ENCODE data around the gene ESPN.
"Not testable (repeated sequence)": the region's sequence is repeated elsewhere in the genome, so short reads cannot be mapped to it uniquely, and the experiment has no call there.

The ESPN gene

GRCh38 chr1:6450005-6450450 lies 25.5 kb downstream of the ESPN start:
- no peak for TF ChIP-seq CTCF (conservative IDR thresholded peaks at IDR 0.05)
- no peak overlapping the region for H3K27ac ChIP-seq

- not testable (repeated sequence) for H3K27ac ChIP-seq
These were observed 25.9 kb downstream of the ESPN start for GRCh38 chr1:6450486-6450885.

DNA sequence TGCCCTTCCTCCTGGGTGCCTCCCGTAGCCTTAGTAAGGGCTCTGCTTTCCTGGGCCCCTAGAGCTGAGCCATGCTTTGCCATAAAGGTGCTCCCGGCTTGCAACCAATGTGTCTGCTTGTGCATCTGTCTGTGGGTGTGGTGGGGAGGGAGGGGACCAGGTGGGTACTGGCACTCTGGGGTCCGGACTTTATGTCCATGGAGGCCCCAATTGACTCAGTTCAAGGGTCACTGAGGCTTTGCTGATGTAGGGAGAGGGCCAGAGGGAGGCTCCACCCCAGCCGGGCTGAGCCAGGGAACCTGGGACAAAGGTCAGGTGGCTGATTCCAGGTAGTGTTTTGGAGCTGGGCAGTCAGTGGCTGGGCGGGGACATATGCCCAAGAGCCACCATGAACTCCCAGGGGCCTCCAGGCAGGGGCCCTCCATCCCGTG lies 26.4 kb downstream of the ESPN start:
- no peak overlapping the region for H3K27ac ChIP-seq
- no peak for TF ChIP-seq CTCF (conservative IDR thresholded peaks at IDR 0.05)

GRCh38 chr1:6453895-6454855 lies 29.6 kb downstream of the ESPN start:
- not testable (repeated sequence) for H3K27ac ChIP-seq

DNA sequence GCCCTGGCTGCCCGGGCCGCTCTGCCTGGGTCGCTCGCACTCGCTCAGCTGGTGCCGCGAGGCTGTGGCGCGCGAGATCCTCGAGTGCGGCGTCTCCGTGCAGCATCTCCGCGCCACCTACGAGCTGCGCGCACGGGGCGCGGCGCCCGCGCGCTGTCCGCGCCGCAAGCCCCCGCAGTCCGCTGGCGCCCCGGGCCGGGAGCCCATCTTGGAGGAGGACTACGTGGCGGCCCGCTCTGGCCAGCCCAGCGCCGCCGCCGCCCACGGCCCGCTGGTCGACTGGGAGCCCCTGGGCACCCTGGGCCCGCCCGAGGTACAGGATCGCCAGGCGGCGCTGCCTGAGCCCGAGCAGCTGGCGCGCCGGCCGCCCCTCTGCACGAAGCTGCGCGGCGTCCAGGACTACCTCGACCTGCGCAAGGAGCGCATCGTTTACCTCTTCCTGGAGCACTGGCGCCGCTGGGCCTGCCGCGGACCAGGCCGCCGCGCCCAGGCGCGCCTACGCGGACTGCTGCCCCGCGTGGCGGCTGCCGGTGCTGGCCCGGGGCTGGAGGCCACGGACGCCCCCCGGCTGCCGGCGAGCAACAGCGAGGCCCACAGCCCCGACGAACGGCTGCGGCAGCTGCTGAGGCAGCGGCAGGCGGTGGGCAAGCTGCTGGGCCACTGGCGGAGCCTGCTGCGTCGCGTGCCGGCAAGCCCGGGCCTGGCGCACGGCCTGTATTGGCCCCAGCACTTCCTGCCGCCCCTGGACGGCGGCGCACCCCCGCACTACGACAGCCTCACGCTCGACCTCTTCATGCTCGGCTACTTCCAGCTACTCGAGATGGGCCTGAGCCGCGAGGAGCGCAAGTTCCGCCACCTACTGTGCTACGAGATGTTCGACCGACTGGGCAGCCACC lies 30.5 kb downstream of the ESPN start:
- no peak overlapping the region for H3K27ac ChIP-seq
- peak; percentile 68 for TF ChIP-seq CTCF (conservative IDR thresholded peaks at IDR 0.05)

- H3K27ac ChIP-seq: not testable (repeated sequence)
These were observed 31.4 kb downstream of the ESPN start for GRCh38 chr1:6455752-6456520.

DNA sequence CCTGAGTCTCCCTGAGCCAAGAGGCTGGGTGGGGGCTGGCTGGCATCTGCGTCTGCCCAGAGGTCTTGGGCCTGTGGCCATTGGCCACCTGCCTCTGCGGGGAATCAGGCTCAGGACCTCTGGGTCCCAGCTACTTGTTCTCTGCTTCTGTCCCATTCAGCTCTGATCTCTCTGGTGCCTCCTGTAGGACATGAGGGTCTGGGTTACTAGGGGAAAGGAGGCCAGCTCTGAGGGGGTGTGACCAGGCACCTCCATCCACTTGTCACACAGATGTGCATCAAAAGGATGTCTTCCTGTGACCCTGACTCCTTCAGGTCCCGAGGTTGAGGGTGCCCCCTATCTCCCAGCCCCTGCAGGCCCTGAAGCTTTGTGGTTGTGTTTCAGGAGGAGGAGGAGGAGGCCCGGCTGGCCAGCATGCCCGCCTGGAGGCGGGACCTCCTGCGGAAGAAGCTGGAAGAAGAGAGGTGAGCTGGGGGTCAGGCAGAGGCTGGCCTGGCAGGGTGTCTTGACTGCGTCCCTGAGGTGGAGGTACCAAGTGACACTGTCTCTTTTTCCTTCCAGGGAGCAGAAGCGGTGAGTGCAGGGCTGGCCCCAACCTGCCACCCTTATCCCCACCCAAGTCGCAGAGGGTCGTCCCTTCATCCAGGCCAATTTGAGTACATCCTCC lies 32.4 kb downstream of the ESPN start:
- TF ChIP-seq CTCF (conservative IDR thresholded peaks at IDR 0.05): no peak

GRCh38 chr1:6459850-6460265 lies 35.3 kb downstream of the ESPN start:
- H3K27ac ChIP-seq: no peak overlapping the region

More for the DNA sequence above, 32.4 kb downstream of the ESPN start:
- no peak overlapping the region for H3K27ac ChIP-seq

More at GRCh38 chr1:6459850-6460265, 35.3 kb downstream of the ESPN start:
- TF ChIP-seq CTCF (conservative IDR thresholded peaks at IDR 0.05): no peak
